Endodermal cell (in vitro differentiated cells): ENCODE data around the gene SLIT3. TPM values are rescaled to one million over a fixed set of nuclear protein-coding genes. Genes with fewer than 3 reads are reported as not detected.

Experiments
- DNase-seq: peaks from one replicate; pipeline ENCODE4 v3.0.0-alpha.2; 2017
- H3K27ac ChIP-seq: 2 replicates; pipeline ENCODE4 v1.5.1; 2013; ENCODE audit warnings: mild to moderate bottlenecking, low read depth, low read length, moderate library complexity
- H3K27me3 ChIP-seq: 2 replicates; pipeline ENCODE4 v1.6.1; 2013; ENCODE audit warnings: mild to moderate bottlenecking, low read length, moderate library complexity; ENCODE audit not compliant: insufficient read depth, control insufficient read depth, poor library complexity, severe bottlenecking
- H3K36me3 ChIP-seq: 2 replicates; pipeline ENCODE4 v1.7.0; 2013; ENCODE audit warnings: mild to moderate bottlenecking, low read length, moderate library complexity; ENCODE audit not compliant: control insufficient read depth, insufficient read depth
- H3K4me1 ChIP-seq: one replicate; pipeline ENCODE4 v1.7.0; 2013; ENCODE audit warnings: low read length; ENCODE audit not compliant: control insufficient read depth, insufficient read depth
- H3K4me3 ChIP-seq: 2 replicates; pipeline ENCODE4 v1.5.1; 2013; ENCODE audit warnings: mild to moderate bottlenecking, low read length, moderate library complexity
- H3K9ac ChIP-seq: 2 replicates; pipeline ENCODE4 v1.6.1; 2013; ENCODE audit warnings: mild to moderate bottlenecking, low read length, moderate library complexity; ENCODE audit not compliant: poor library complexity, severe bottlenecking; ENCODE audit errors: extremely low read depth
- H3K9me3 ChIP-seq: 2 replicates; pipeline ENCODE4 v1.6.1; 2013; ENCODE audit warnings: mild to moderate bottlenecking, low read length, moderate library complexity; ENCODE audit not compliant: control insufficient read depth
- H3K27ac Mint-ChIP-seq: 2 replicates; pipeline ENCODE4 v1.8.0; 2020; ENCODE audit warnings: mixed read lengths
- H3K27me3 Mint-ChIP-seq: 2 replicates; pipeline ENCODE4 v1.8.0; 2021; ENCODE audit warnings: mild to moderate bottlenecking, mixed read lengths; ENCODE audit not compliant: insufficient read depth
- H3K36me3 Mint-ChIP-seq: 2 replicates; pipeline ENCODE4 v1.8.0; 2020; ENCODE audit warnings: low read depth, mixed read lengths
- H3K4me1 Mint-ChIP-seq: 2 replicates; pipeline ENCODE4 v1.8.0; 2020; ENCODE audit warnings: mixed read lengths
- H3K4me3 Mint-ChIP-seq: 2 replicates; pipeline ENCODE4 v1.8.0; 2020; ENCODE audit warnings: mild to moderate bottlenecking, moderate library complexity, mixed read lengths
- H3K9me3 Mint-ChIP-seq: 2 replicates; pipeline ENCODE4 v1.8.0; 2020; ENCODE audit warnings: mild to moderate bottlenecking, mixed read lengths
- CTCF ChIP-seq: fragments of 200-600 bp; sonication (generic); conservative IDR thresholded peaks from 2 replicates; pipeline ENCODE4 v1.5.0; 2021; ENCODE audit warnings: antibody characterized with exemption, mild to moderate bottlenecking
- WGBS, 2 experiments: methylation state at CpG; one replicate each; pipeline versions ENCODE4 v1.1.5 to v1.1.7; 2013; ENCODE audit warnings: missing lambda C conversion rate in 2 of 2, mixed read lengths in 1 of 2; ENCODE audit not compliant: insufficient coverage in 1 of 2, insufficient read length in 1 of 2; 5-methylcytosine and 5-hydroxymethylcytosine counted together
- total RNA-seq, 2 donors: library from RNA; stranded (reverse); fragmentation: NEBNext Ultra II Directional in 1 of 2; extraction: Animal tissue kit (Norgen Biotek cat#: 25700) in 1 of 2; gene quantifications; 2 replicates in 1 of 2; 3 replicates in 1 of 2; pipeline ENCODE4 v1.2.1, GENCODE V29; 2021

The SLIT3 gene
- total RNA-seq, 2 donors from 2014 or later: 2.5 to 3.4 TPM

- peaks cover 10% of the 10 kb centered on the region for H3K4me1 ChIP-seq
- no peak for TF ChIP-seq CTCF
- Mint-ChIP-seq H3K4me3 (no peak overlapping the region), H3K9me3 (no peaks in the 10 kb centered on the region), H3K27ac (no peak overlapping the region), H3K27me3 (peaks cover 25% of the 10 kb centered on the region), H3K4me1 (peaks cover 19% of the 10 kb centered on the region), H3K36me3 (no peaks in the 10 kb centered on the region)
- no peak overlapping the region for H3K9ac ChIP-seq
- no peak for DNase-seq
- 76 to 83% methylated on average over 3 to 4 of the region's 4 CpGs for WGBS, 2 experiments
- H3K27ac ChIP-seq: no peak overlapping the region
- peaks cover 11% of the 10 kb centered on the region for H3K27me3 ChIP-seq
- no peaks in the 10 kb centered on the region for H3K36me3 ChIP-seq
- H3K4me3 ChIP-seq: no peak overlapping the region
- H3K9me3 ChIP-seq: no peaks in the 10 kb centered on the region
Observed at GRCh38 chr5:168829922-168830417, 471.0 kb downstream of the SLIT3 start.

GRCh38 chr5:168829044-168829443 lies 471.9 kb downstream of the SLIT3 start:
- Histone ChIP-seq H3K4me1 (peaks cover 7% of the 10 kb centered on the region), H3K9me3 (no peaks in the 10 kb centered on the region), H3K9ac (no peak overlapping the region), H3K27ac (no peak overlapping the region), H3K27me3 (peaks cover 11% of the 10 kb centered on the region), H3K36me3 (no peaks in the 10 kb centered on the region), H3K4me3 (no peak overlapping the region)
- Mint-ChIP-seq H3K9me3 (no peaks in the 10 kb centered on the region), H3K27me3 (peaks cover 25% of the 10 kb centered on the region), H3K4me1 (peaks cover 16% of the 10 kb centered on the region), H3K27ac (no peak overlapping the region), H3K36me3 (no peaks in the 10 kb centered on the region), H3K4me3 (no peak overlapping the region)
- no peak for DNase-seq
- WGBS, 2 experiments: 93 to 95% methylated on average over 4 to 5 of the region's 5 CpGs
- no peak for TF ChIP-seq CTCF

GRCh38 chr5:168827636-168828035 lies 473.3 kb downstream of the SLIT3 start:
- H3K9me3 ChIP-seq: no peaks in the 10 kb centered on the region
- no peaks in the 10 kb centered on the region for H3K36me3 Mint-ChIP-seq
- no peak overlapping the region for H3K27ac ChIP-seq
- no peak overlapping the region for H3K4me3 Mint-ChIP-seq
- peaks cover 8% of the 10 kb centered on the region for H3K4me1 Mint-ChIP-seq
- no peak overlapping the region for H3K9ac ChIP-seq
- no peaks in the 10 kb centered on the region for H3K4me1 ChIP-seq
- H3K27me3 ChIP-seq: peaks cover 11% of the 10 kb centered on the region
- peaks cover 25% of the 10 kb centered on the region for H3K27me3 Mint-ChIP-seq
- no peak overlapping the region for H3K4me3 ChIP-seq
- no peak overlapping the region for H3K27ac Mint-ChIP-seq
- no peaks in the 10 kb centered on the region for H3K9me3 Mint-ChIP-seq
- 67 to 77% methylated on average over 3 of the region's 3 CpGs for WGBS, 2 experiments
- no peak for TF ChIP-seq CTCF
- DNase-seq: peak; percentile 44
- no peaks in the 10 kb centered on the region for H3K36me3 ChIP-seq
